GM12864 (cell line): ENCODE results near the gene UBR3.

ENCODE experiments used
- DNase-seq: peaks from one replicate; pipeline ENCODE4 v3.0.0-alpha.2; 2011; ENCODE audit warnings: low read depth
- H3K4me3 ChIP-seq: 2 replicates; pipeline ENCODE4 v1.5.1; 2011; ENCODE audit warnings: mild to moderate bottlenecking, low read depth, low read length, control low read depth
- CTCF ChIP-seq: IDR thresholded peaks from 2 replicates; pipeline ENCODE4 v1.5.1; 2011; ENCODE audit warnings: low read depth, mild to moderate bottlenecking, moderate library complexity, low read length, control low read depth, inconsistent platforms; ENCODE audit errors: missing control alignments

The UBR3 gene

GRCh38 chr2:170095380-170095779 lies 268.1 kb downstream of the UBR3 start:
- no peak overlapping the region for H3K4me3 ChIP-seq
- no peak for DNase-seq
- TF ChIP-seq CTCF = no peak

DNA sequence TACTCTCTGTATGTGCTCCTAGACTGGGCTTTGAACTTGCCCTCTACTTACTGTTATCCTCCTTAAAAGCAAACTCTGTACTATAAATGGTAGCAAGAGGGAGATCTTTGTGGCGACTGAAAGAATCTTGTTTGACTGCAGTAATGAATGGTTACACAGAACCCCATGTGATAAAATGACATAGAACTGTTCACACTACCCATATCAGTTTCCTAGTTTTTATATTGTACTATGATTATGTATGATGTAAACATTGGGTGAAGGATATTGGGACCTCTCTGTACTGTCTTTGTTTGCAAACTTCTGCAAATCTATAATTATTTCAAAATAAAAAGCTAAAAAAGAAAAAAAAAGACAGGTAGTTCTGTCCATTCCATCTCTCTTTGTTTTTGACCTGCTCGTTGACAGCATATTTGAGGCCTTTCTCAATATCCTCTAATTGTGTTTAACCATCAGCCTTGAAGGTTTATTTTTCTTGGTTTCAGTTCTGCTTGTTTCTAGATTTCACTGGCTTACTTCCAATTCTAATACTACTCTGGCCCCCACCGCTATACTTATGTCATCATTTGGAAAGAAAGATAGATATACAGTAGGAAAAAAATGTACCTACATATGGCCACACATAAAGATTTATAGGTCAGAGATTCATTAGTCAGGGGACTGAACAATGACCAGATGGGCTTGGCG lies 271.5 kb downstream of the UBR3 start:
- no peak for DNase-seq
- no peak for TF ChIP-seq CTCF

GRCh38 chr2:170101789-170102188 lies 274.5 kb downstream of the UBR3 start:
- TF ChIP-seq CTCF = no peak
- no peak for DNase-seq
- H3K4me3 ChIP-seq = no peak overlapping the region

More for the DNA sequence above, 271.5 kb downstream of the UBR3 start:
- H3K4me3 ChIP-seq = no peak overlapping the region

- no peak for TF ChIP-seq CTCF
- no peak for DNase-seq
- H3K4me3 ChIP-seq = no peak overlapping the region
Measured at GRCh38 chr2:170106102-170106840, 279.0 kb downstream of the UBR3 start.

DNA sequence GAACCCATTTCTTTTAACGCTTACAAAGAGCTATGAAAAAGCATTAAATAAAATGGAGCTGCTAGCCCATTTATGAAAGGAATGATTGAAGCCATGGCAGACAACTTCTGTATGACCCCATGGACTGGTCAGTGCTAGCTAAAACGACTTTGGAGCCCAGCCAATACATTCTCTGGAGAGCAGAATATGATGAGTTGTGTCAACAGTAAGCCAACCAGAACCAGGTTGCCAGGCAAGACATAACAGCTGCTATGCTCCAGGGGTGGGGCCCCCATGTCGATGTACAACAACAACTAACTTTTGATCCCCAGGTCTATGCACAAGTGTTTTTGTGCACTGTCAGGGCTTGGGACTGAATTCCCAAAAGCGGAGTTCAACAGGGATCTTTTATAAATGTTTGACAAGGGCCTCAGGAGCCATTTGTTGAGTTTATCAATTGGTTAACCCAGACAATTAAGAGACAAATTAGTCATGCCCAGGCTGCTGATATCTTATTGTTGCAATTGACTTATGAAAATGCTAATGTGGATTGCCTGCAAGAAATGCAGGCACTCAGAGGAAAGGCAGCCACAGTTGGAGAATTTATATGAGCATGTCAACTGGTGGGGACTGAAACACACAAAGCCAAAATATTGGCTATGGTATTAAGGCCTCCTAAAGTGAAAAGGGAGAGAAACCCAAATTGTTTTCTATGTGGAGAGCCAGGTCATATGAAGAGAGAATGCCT lies 286.1 kb downstream of the UBR3 start:
- DNase-seq = no peak
- no peak for TF ChIP-seq CTCF
- H3K4me3 ChIP-seq = no peak overlapping the region

- DNase-seq = no peak
- no peak for TF ChIP-seq CTCF
- no peak overlapping the region for H3K4me3 ChIP-seq
Measured at GRCh38 chr2:170115501-170116229, 288.4 kb downstream of the UBR3 start.
